HAP-1 (cell line): Measurements from ENCODE around the gene SLC7A9.

Source experiments
- DNase-seq, 2 experiments: peaks; one replicate each; pipeline ENCODE4 v3.0.0-alpha.2; 2016 to 2020; ENCODE audit warnings: low spot score in 2 of 2
- H3K27me3 ChIP-seq: fragments of 250-450 bp; sonication (Bioruptor Pico); 2 replicates; pipeline ENCODE4 v1.5.1; 2020; ENCODE audit warnings: low read depth, mild to moderate bottlenecking, moderate library complexity
- H3K36me3 ChIP-seq: fragments of 250-450 bp; sonication (Bioruptor Pico); replicated peaks from 2 replicates; pipeline ENCODE4 v1.5.1; 2020; ENCODE audit warnings: mild to moderate bottlenecking
- H3K4me1 ChIP-seq: fragments of 250-450 bp; sonication (Bioruptor Pico); 2 replicates; pipeline ENCODE4 v1.5.1; 2020; ENCODE audit warnings: mild to moderate bottlenecking
- H3K4me3 ChIP-seq: fragments of 250-450 bp; sonication (Bioruptor Pico); 2 replicates; pipeline ENCODE4 v1.5.1; 2020; ENCODE audit warnings: mild to moderate bottlenecking, moderate library complexity
- H3K9me3 ChIP-seq: fragments of 250-450 bp; sonication (Bioruptor Pico); 2 replicates; pipeline ENCODE4 v1.5.1; 2020; ENCODE audit warnings: mild to moderate bottlenecking, moderate library complexity
- in situ Hi-C: fragments of 300-500 bp; cut with MboI; formaldehyde crosslinking; loops from 3 replicates; pipeline ENCODE4 v1.14.3; 2020; ENCODE audit warnings: low sequenced_read_pairs, inconsistent platforms, mixed read lengths

The SLC7A9 gene

DNA sequence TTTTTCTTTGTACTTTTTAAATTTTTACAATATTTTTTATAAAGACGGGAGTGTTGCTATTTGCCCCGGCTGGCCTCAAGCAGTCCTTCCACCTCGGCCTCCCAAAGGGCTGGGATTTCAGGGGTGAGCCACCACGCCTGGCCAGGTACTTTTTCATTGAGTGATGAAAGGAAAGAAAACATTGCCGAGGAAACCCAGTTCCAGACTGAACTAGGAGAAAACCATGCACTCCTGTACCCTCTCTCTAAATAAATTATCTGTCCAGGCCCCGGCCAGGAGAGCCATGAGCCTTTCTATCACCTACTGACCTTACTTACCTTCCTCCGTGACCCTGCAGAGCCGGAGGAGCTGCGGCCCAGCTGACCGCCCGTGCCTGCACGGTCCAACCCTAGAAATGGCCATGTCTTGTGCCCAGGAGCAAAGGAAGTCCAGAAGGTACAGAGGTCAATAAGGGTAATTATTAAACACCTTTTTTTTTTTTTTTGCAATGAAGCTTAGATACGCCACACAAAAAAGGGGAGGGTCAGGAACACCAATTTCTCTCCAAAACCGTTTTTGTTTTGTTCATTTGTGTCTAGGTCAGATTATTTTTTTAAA is at the start of gene SLC7A9:
Gene SLC7A9, minus strand, starts transcription at position 399 of the 597 bp plus-strand sequence. CDS start 1,233 bp downstream, outside the sequence.
- H3K4me3 ChIP-seq, result no peak within 1 kb of the TSS
- no peaks in the 10 kb centered on the region for H3K9me3 ChIP-seq
- in situ Hi-C loops, result no loop called here
- H3K27me3 ChIP-seq, result no peaks in the 10 kb centered on the region
- H3K36me3 ChIP-seq, result no peaks in the 10 kb centered on the region
- no peaks in the 10 kb centered on the region for H3K4me1 ChIP-seq
- no peak for DNase-seq

DNA sequence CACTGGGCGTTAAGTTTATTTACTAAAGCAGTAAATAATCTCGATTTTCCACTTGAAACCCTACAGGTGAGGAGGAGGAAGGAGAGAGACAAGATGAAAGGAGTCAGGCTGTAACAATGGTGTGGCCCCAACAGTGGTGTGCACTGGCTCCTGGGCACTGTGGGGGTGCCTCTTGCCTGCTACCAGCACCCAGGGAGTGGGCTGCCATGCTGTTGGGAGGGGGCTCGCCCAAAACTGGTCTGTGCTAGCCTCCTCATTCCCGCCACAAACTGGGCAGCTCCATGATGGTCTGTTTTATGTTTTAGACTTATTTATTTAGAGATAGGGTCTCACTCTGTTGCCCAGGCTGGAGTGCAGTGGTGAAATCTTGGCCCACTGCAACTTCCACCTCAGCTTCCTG is 49.8 kb upstream of the SLC7A9 start:
- Histone ChIP-seq H3K4me3 (no peak overlapping the region), H3K27me3 (no peaks in the 10 kb centered on the region), H3K9me3 (no peaks in the 10 kb centered on the region), H3K36me3 (peaks cover 4% of the 10 kb centered on the region; the same call in 1 of the 2 replicates), H3K4me1 (peaks cover 6% of the 10 kb centered on the region)
- no peak for DNase-seq
- in situ Hi-C loops, result no loop called here

DNA sequence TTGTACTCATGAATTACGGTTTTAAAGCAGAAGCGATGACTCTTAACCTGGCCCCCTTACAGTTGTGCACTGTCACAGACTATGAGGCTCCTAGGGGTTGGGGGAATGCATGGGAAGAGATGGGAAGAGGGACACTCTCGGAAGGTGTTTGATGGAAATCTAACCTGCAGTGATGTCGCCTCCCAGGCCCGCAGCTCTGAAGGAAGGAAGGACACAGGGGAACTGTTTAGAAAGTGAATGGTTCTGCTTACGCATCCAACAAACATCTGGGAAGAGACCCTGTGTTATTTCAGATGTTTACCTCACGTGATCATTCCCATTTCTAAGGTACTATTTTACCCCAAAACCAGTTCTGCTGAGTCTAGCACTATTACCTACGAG is 48.0 kb upstream of the SLC7A9 start:
- no peak for DNase-seq
- in situ Hi-C loops, result no loop called here
- Histone ChIP-seq H3K36me3 (peaks cover 4% of the 10 kb centered on the region; the same call in 1 of the 2 replicates), H3K27me3 (no peaks in the 10 kb centered on the region), H3K9me3 (no peaks in the 10 kb centered on the region), H3K4me1 (peaks cover 6% of the 10 kb centered on the region), H3K4me3 (no peak overlapping the region)

DNA sequence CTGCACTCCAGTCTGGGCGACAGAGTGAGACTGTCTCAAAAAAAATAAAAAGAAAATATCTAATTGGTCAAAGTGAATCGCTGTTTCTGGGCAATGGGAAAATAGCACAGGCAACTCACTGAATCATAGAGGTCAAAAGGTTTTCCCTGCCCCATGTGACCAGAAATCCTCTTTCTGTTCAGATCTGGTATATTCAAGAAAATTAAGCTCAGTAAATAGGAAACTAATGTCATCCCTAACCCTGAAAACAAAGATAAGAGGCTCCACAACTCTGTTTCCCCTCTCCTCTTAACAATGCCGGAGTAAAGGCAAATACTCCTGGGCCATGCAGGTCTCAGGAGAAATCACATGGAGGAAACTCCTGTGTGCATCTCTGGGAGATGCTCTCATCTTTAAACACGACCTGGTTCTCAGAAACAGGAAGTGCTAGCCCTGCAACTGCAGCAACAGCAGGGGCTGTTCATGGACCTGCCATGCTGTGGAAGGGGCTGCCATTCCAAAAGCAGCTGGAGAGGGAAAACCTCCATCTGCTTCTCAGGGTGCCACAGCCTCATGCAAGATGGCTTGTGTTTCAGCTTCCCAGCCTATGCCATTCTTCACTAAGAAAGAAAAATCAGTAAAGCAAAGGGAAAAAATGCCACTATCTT is 47.5 kb upstream of the SLC7A9 start:
- Histone ChIP-seq H3K4me1 (peaks cover 6% of the 10 kb centered on the region), H3K27me3 (no peaks in the 10 kb centered on the region), H3K9me3 (no peaks in the 10 kb centered on the region), H3K36me3 (peaks cover 4% of the 10 kb centered on the region; the same call in 1 of the 2 replicates), H3K4me3 (no peak overlapping the region)
- DNase-seq, result no peak
- in situ Hi-C loops, result no loop called here

DNA sequence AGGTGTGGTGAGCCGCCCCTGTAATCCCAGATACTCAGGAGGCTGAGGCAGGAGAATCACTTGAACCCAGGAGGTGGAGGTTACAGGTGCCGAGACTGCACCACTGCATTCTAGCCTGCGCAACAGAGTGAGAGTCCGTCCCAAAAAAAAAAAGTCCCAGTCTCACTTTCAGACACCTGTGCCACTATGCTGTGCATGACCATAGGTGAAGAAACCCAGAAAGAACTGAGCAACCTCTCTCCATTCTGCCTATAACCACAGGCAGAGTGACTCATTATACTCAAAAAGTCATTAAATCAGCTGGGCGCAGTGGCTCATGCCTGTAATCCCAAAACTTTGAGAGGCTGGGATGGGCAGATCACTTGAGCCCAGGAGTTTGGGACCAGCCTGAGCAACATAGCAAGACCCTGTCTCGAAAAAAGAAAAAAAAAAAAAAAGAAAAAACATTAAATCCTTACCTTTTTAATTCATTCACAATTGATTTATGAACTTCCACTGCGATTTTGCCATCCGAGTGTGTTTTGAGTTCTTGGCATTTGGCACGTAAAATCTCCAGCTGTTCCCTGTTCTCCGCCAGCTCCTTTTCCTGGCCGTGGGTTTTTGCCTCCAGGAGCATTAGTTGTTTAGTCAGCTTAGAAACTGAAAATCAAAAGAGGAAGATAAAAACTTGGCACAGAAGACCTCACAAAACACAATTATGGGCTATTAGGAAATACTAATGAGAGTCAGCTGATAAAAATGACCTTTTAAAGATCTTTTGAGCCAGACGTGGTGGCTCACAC is 45.5 kb upstream of the SLC7A9 start:
- peaks cover 4% of the 10 kb centered on the region; the same call in 1 of the 2 replicates for H3K36me3 ChIP-seq
- no peaks in the 10 kb centered on the region for H3K27me3 ChIP-seq
- H3K9me3 ChIP-seq, result no peaks in the 10 kb centered on the region
- H3K4me3 ChIP-seq, result no peak overlapping the region
- in situ Hi-C loops, result no loop called here
- DNase-seq, result no peak
- peaks cover 6% of the 10 kb centered on the region for H3K4me1 ChIP-seq

DNA sequence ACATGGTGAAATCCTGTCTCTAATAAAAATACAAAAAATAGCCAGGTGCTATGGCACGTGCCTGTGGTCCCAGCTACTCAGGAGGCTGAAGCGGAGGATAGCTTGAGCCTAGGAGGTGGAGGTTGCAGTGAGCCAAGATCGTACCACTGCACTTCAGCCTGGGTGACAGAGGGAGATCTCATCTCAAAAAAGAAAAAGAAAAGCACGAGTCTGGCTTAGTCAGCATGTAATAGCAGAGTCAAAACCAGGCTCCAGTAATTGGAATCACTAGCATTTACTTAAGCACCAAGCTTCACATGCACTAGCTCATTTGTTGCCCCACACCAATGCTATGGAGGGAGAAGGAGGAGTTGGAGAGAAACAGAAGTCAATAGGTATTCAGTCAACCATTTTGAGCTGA is 41.9 kb upstream of the SLC7A9 start:
- Histone ChIP-seq H3K27me3 (no peaks in the 10 kb centered on the region), H3K4me3 (no peak overlapping the region), H3K36me3 (no peaks in the 10 kb centered on the region), H3K4me1 (no peaks in the 10 kb centered on the region), H3K9me3 (no peaks in the 10 kb centered on the region)
- in situ Hi-C loops, result no loop called here
- DNase-seq, result no peak

- H3K36me3 ChIP-seq, result no peaks in the 10 kb centered on the region
- in situ Hi-C loops, result no loop called here
- H3K27me3 ChIP-seq, result no peaks in the 10 kb centered on the region
- no peak for DNase-seq
- H3K4me3 ChIP-seq, result no peak overlapping the region
- H3K9me3 ChIP-seq, result no peaks in the 10 kb centered on the region
- H3K4me1 ChIP-seq, result no peaks in the 10 kb centered on the region
Observed at GRCh38 chr19:32910874-32911273, 41.3 kb upstream of the SLC7A9 start.

GRCh38 chr19:32910094-32910493 is 40.5 kb upstream of the SLC7A9 start:
- no peak for DNase-seq
- in situ Hi-C loops, result no loop called here
- H3K36me3 ChIP-seq, result no peaks in the 10 kb centered on the region
- H3K27me3 ChIP-seq, result no peaks in the 10 kb centered on the region
- H3K4me3 ChIP-seq, result no peak overlapping the region
- no peaks in the 10 kb centered on the region for H3K9me3 ChIP-seq
- no peaks in the 10 kb centered on the region for H3K4me1 ChIP-seq

- in situ Hi-C loops, result no loop called here
- Histone ChIP-seq H3K9me3 (no peaks in the 10 kb centered on the region), H3K4me3 (no peak overlapping the region), H3K36me3 (no peaks in the 10 kb centered on the region), H3K4me1 (no peaks in the 10 kb centered on the region), H3K27me3 (no peaks in the 10 kb centered on the region)
- no peak for DNase-seq
Observed at GRCh38 chr19:32909257-32909656, 39.7 kb upstream of the SLC7A9 start.

DNA sequence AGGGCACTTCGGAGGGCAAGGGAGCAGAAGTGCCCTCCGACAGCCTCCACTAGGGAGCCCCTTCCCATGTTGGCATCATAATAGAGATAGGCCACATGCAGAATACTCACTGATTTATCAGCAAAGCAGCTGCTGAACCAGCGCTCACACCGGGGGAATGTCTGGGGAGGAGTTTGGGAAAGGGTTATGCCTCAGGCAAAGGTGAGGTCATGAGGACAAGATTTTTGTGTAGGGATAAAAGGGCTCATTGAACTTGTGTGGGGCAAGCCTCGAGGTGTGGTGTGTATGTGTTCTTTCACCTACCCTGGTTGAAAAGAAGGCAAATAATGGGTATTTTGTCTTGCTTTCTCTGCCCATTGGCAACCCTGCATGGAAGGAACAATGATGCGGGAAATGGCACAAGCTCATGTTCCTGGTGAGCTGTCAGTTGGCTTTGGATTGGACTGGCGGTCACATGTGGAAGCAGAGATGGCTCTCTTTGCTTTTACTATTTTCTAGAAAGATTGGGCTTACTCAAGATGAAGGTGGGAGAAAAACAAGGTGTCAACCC is 39.1 kb upstream of the SLC7A9 start:
- Histone ChIP-seq H3K36me3 (no peaks in the 10 kb centered on the region), H3K4me3 (no peak overlapping the region), H3K27me3 (no peaks in the 10 kb centered on the region), H3K4me1 (no peaks in the 10 kb centered on the region), H3K9me3 (no peaks in the 10 kb centered on the region)
- in situ Hi-C loops, result no loop called here
- no peak for DNase-seq

- Histone ChIP-seq H3K4me1 (no peaks in the 10 kb centered on the region), H3K9me3 (no peaks in the 10 kb centered on the region), H3K36me3 (no peaks in the 10 kb centered on the region; the same call in 1 of the 2 replicates), H3K4me3 (no peak overlapping the region), H3K27me3 (no peaks in the 10 kb centered on the region)
- DNase-seq, result no peak
- in situ Hi-C loops, result no loop called here
Observed at GRCh38 chr19:32902448-32902847, 32.9 kb upstream of the SLC7A9 start.

DNA sequence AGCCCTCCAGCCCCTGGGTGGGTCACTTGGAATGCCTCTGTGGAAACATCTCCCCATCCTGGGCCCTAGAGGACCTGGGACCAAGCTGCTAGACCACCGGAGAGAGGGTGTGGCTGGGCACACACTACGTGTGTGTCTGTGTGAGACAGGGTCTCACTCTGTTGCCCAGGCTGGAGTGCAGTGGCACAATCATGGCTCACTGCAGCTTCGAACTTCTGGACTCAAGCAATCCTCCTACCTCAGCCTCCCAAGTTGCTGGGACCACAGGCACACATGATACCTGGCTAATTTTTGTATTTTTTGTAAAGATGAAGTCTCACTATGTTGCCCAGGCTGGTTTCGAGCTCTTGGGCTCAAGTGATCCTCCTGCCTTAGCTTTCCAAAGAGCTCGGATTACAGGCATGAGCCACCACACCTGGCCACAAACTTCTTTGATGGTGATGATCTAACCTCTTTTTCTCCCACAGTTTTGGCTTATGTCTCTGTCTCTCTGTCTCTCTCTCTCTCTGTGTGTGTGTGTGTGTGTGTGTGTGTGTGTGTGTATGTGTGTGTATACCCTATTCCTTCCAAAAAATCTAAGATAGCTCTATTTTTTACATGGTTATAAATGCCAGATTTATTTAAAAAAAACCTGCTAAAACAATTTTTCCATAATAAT is 32.1 kb upstream of the SLC7A9 start:
- Histone ChIP-seq H3K9me3 (no peaks in the 10 kb centered on the region), H3K4me1 (peaks cover 4% of the 10 kb centered on the region), H3K4me3 (no peak overlapping the region), H3K36me3 (no peaks in the 10 kb centered on the region; the same call in 1 of the 2 replicates), H3K27me3 (no peaks in the 10 kb centered on the region; the same call in 1 of the 2 replicates)
- no peak for DNase-seq
- in situ Hi-C loops, result no loop called here

DNA sequence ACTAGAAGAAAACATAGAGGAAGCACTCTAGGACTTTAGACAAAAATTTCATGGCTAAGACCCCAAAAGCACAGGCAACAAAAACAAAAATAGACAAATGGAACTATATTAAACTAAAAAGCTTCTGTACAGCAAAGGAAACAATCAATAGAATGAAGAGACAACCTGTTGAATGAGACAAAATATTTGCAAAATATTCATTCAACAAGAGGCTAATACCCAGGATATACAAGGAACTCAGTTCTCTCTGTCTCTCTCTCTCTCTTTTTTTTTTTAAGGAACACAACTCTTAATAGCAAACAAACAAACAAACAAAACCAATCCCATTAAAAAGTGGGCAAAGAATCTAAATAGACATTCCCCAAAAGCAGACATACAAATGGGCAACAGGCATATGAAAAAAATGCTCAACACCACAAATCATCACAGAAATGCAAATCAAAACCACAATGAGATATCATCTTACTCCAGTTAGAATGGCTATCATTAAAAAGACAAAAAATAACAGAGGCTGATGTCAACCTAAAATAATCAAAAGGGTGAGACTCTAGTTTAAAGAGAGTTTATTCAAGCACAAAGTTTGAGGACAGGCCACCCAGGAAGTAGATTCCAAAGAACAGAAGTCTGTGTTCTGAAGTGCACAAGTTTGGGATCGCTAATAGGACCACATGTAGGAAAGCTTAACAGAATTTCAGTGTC is 27.1 kb upstream of the SLC7A9 start:
- no peak for DNase-seq
- Histone ChIP-seq H3K4me1 (peaks cover 4% of the 10 kb centered on the region), H3K27me3 (no peaks in the 10 kb centered on the region; the same call in 1 of the 2 replicates), H3K36me3 (no peaks in the 10 kb centered on the region; the same call in 1 of the 2 replicates), H3K4me3 (no peak overlapping the region), H3K9me3 (peaks cover under 1% of the 10 kb centered on the region; the same call in 1 of the 2 replicates)
- in situ Hi-C loops, result no loop called here
